Nucleus accumbens (tissue), 56 donors: ENCODE results near the gene MYEF2.

Experiments
- DNase-seq, 56 donors: peaks; one replicate each; lab custom pipeline; 2025; lab: John Stamatoyannopoulos, UW

The MYEF2 gene

GRCh38 chr15:48177766-48178647 is at the start of gene MYEF2:
TSS of gene MYEF2 (minus strand) at chr15:48178295. CDS start at chr15:48178237, 58 bp downstream.
- DNase-seq, result peak in 55 of 56 donors; percentile 9 to 88 (median 69)

- no peak for DNase-seq
These were observed 47.7 kb upstream of the MYEF2 start for GRCh38 chr15:48225771-48226170.

- peak in 2 of 56 donors; percentile 0 to 5 for DNase-seq
These were observed 44.5 kb upstream of the MYEF2 start for GRCh38 chr15:48222627-48223026.

GRCh38 chr15:48221885-48222284 is 43.8 kb upstream of the MYEF2 start:
- no peak for DNase-seq

GRCh38 chr15:48221261-48221660 is 43.2 kb upstream of the MYEF2 start:
- DNase-seq, result no peak

GRCh38 chr15:48205981-48206380 is 27.9 kb upstream of the MYEF2 start, which contains the start of gene SLC12A1:
TSS of gene SLC12A1 (plus strand) at chr15:48206302. CDS start at chr15:48207720, 1,418 bp downstream.
- no peak for DNase-seq

GRCh38 chr15:48202068-48202467 is 24.0 kb upstream of the MYEF2 start:
- no peak for DNase-seq

- DNase-seq, result peak in 42 of 56 donors; percentile 1 to 73 (median 44)
These were observed 13.6 kb upstream of the MYEF2 start, which contains the start of gene CTXN2 for GRCh38 chr15:48191574-48192225. TSS of gene CTXN2 (plus strand) at chr15:48191665. CDS start at chr15:48201301, 9,636 bp downstream.

GRCh38 chr15:48190932-48191573 is 13.0 kb upstream of the MYEF2 start:
- peak in 44 of 56 donors; percentile 0 to 69 (median 13) for DNase-seq

GRCh38 chr15:48186271-48186670 is 8.2 kb upstream of the MYEF2 start:
- no peak for DNase-seq

- DNase-seq, result no peak
These were observed 7.4 kb upstream of the MYEF2 start for GRCh38 chr15:48185529-48185928.

GRCh38 chr15:48182749-48183148 is 4.7 kb upstream of the MYEF2 start:
- no peak for DNase-seq

- no peak for DNase-seq
These were observed 495 bp upstream of the MYEF2 start for GRCh38 chr15:48178648-48178931.

GRCh38 chr15:48177383-48177765 is 721 bp downstream of the MYEF2 start:
- peak in 7 of 56 donors; percentile 0 to 5 (median 0) for DNase-seq

GRCh38 chr15:48176957-48177356 is 1.1 kb downstream of the MYEF2 start:
- DNase-seq, result no peak

- DNase-seq, result no peak
These were observed 2.0 kb downstream of the MYEF2 start for GRCh38 chr15:48176112-48176511.

GRCh38 chr15:48175126-48175525 is 3.0 kb downstream of the MYEF2 start:
- DNase-seq, result no peak

- DNase-seq, result no peak
These were observed 7.1 kb downstream of the MYEF2 start for GRCh38 chr15:48170981-48171380.

GRCh38 chr15:48168616-48169015 is 9.5 kb downstream of the MYEF2 start:
- DNase-seq, result no peak

- DNase-seq, result no peak
These were observed 24.6 kb downstream of the MYEF2 start for GRCh38 chr15:48153526-48153925.

- no peak for DNase-seq
These were observed 28.2 kb downstream of the MYEF2 start for GRCh38 chr15:48149858-48150257.
